B cell (primary cell): ENCODE data around the gene SBK2. TPM values are rescaled to one million over a fixed set of nuclear protein-coding genes. Genes with fewer than 3 reads are reported as not detected.

Experiments used
- ATAC-seq: fragments of 200-7000 bp; cut with Tn5 transposase; one replicate; pipeline ENCODE4 v1.10.0; 2021; ENCODE audit warnings: low read depth, mild to moderate bottlenecking, moderate number of reproducible peaks, moderate library complexity
- CTCF ChIA-PET: fragments of 350-600 bp; sonication (Branson Sonifier 250); formaldehyde crosslinking; loops from one replicate; lab custom pipeline; 2021; ENCODE audit warnings: antibody characterized with exemption, inconsistent platforms; lab: Charles Lee
- POLR2A ChIA-PET: fragments of 350-600 bp; sonication (Branson Sonifier 250); formaldehyde crosslinking; loops from one replicate; lab custom pipeline; 2021; ENCODE audit warnings: antibody characterized with exemption; lab: Charles Lee
- DNase-seq: peaks from one replicate; pipeline ENCODE4 v3.0.0; 2013
- H2AFZ ChIP-seq: 2 replicates; pipeline ENCODE4 v1.6.1; 2012; ENCODE audit warnings: mild to moderate bottlenecking, low read depth, low read length; ENCODE audit not compliant: insufficient read depth, poor library complexity, severe bottlenecking
- H3K27ac ChIP-seq, 2 donors: 1 replicate in 1 of 2; 2 replicates in 1 of 2; pipeline ENCODE4 v1.5.1; 2012 to 2013; ENCODE audit warnings: low read length in 2 of 2, mild to moderate bottlenecking in 2 of 2, moderate library complexity in 1 of 2
- H3K27me3 ChIP-seq, 4 experiments: fragments of 200-600 bp in 1 of 4; sonication (generic) in 1 of 4; replicated peaks in 1 of 4; 1 replicate in 2 of 4; 2 replicates in 2 of 4; pipeline versions ENCODE4 v1.6.1 to v1.7.0; 2013 to 2016; ENCODE audit warnings: low read length in 3 of 4, mild to moderate bottlenecking in 2 of 4, mixed read lengths in 1 of 4, moderate library complexity in 1 of 4; ENCODE audit not compliant: insufficient read depth in 4 of 4, control insufficient read depth in 3 of 4; ENCODE audit errors: control extremely low read depth in 1 of 4
- H3K36me3 ChIP-seq, 2 experiments: replicated peaks in 1 of 2; 1 replicate in 1 of 2; 2 replicates in 1 of 2; pipeline versions ENCODE4 v1.6.1 to v1.7.1; 2013; ENCODE audit warnings: low read length in 1 of 2; ENCODE audit not compliant: insufficient read depth in 2 of 2, control insufficient read depth in 1 of 2; ENCODE audit errors: control extremely low read depth in 1 of 2, extremely low read depth in 1 of 2
- H3K4me1 ChIP-seq, 2 donors: fragments of 200-600 bp in 1 of 2; sonication (generic) in 1 of 2; 1 replicate in 1 of 2; 2 replicates in 1 of 2; pipeline versions ENCODE4 v1.5.1 to v1.6.1; 2013 to 2017; ENCODE audit warnings: low read length in 2 of 2; ENCODE audit not compliant: control insufficient read depth in 2 of 2, insufficient read depth in 2 of 2
- H3K4me2 ChIP-seq: replicated peaks from 2 replicates; pipeline ENCODE3; 2012; ENCODE audit warnings: mild to moderate bottlenecking, low read depth, low read length; ENCODE audit not compliant: poor library complexity, severe bottlenecking
- H3K4me3 ChIP-seq, 5 experiments: fragments of 200-600 bp in 1 of 5; sonication (generic) in 1 of 5; 1 replicate in 3 of 5; 2 replicates in 2 of 5; pipeline versions ENCODE4 v1.5.1 to v1.7.0; 2011 to 2016; ENCODE audit warnings: low read length in 4 of 5, mild to moderate bottlenecking in 4 of 5, low read depth in 2 of 5, control low read depth in 1 of 5, moderate library complexity in 1 of 5; ENCODE audit not compliant: insufficient read depth in 1 of 5; ENCODE audit errors: control extremely low read depth in 1 of 5, extremely low read depth in 1 of 5
- H3K79me2 ChIP-seq: fragments of 200-600 bp; sonication (generic); one replicate; pipeline ENCODE4 v1.6.0; 2016; ENCODE audit warnings: low read length; ENCODE audit not compliant: control insufficient read depth, insufficient read depth
- H3K9ac ChIP-seq: fragments of 200-600 bp; sonication (generic); 2 replicates; pipeline ENCODE4 v1.6.1; 2017; ENCODE audit warnings: mild to moderate bottlenecking, low read length, moderate library complexity
- H3K9me3 ChIP-seq, 3 donors: one replicate each; pipeline versions ENCODE4 v1.6.1 to v1.7.1; 2013; ENCODE audit warnings: low read length in 2 of 3; ENCODE audit not compliant: control insufficient read depth in 2 of 3, insufficient read depth in 1 of 3; ENCODE audit errors: control extremely low read depth in 1 of 3
- H4K20me1 ChIP-seq: 2 replicates; pipeline ENCODE4 v1.6.0; 2012; ENCODE audit warnings: mild to moderate bottlenecking, low read length; ENCODE audit not compliant: insufficient read depth, control insufficient read depth, poor library complexity, severe bottlenecking
- H3K27ac Mint-ChIP-seq: one replicate; pipeline ENCODE4 v1.8.0; 2021; ENCODE audit warnings: mixed read lengths
- H3K27me3 Mint-ChIP-seq: one replicate; pipeline ENCODE4 v1.8.0; 2021; ENCODE audit warnings: mixed read lengths
- H3K4me1 Mint-ChIP-seq: one replicate; pipeline ENCODE4 v1.8.0; 2021; ENCODE audit warnings: mixed read lengths
- H3K4me3 Mint-ChIP-seq: one replicate; pipeline ENCODE4 v1.8.0; 2021; ENCODE audit warnings: mixed read lengths
- H3K9me3 Mint-ChIP-seq: one replicate; pipeline ENCODE4 v1.8.0; 2022; ENCODE audit warnings: mixed read lengths; ENCODE audit not compliant: insufficient read depth
- EZH2 ChIP-seq: IDR thresholded peaks from 2 replicates; pipeline ENCODE4 v1.6.1; 2012; ENCODE audit warnings: borderline replicate concordance, low read depth, mild to moderate bottlenecking, moderate library complexity, low read length; ENCODE audit not compliant: insufficient read depth, poor library complexity, severe bottlenecking
- WGBS: methylation state at CpG from one replicate; pipeline ENCODE4 v1.1.5; 2013; ENCODE audit warnings: missing lambda C conversion rate; ENCODE audit not compliant: insufficient coverage; 5-methylcytosine and 5-hydroxymethylcytosine counted together
- intact Hi-C: fragments of 100-400 bp; cut with micrococcal nuclease; formaldehyde crosslinking; loops from one replicate; pipeline ENCODE4 v1.10.0; 2022
- polyA plus RNA-seq: library from polyadenylated mRNA; depleted of rRNA; stranded (reverse); fragments of >200 nt; gene quantifications from 2 replicates; pipeline ENCODE4 v1.2.3, GENCODE V29; 2012
- total RNA-seq, 2 donors: library from RNA; stranded (reverse); fragments of 120-200 nt in 1 of 2; gene quantifications; 1 replicate in 1 of 2; 2 replicates in 1 of 2; pipeline versions ENCODE4 v1.2.3 to v1.2.4, GENCODE V29; 2013 to 2022
- TF ChIP-seq, protein P1 (sequence below): fragments of 200-600 bp; IDR thresholded peaks from one replicate; pipeline ENCODE4 v1.8.0; 2022; ENCODE audit warnings: antibody characterized with exemption, mild to moderate bottlenecking

The SBK2 gene
- total and polyA plus RNA-seq, 2 donors (not counting 1 experiment from before 2014, with no cell fraction given) = not detected

GRCh38 chr19:55525289-55526101 lies 11.4 kb downstream of the SBK2 start:
- no peak for ATAC-seq
- no peaks in the 10 kb centered on the region for H3K36me3 ChIP-seq
- H3K4me2 ChIP-seq = no peak overlapping the region
- no peak overlapping the region for H3K27ac ChIP-seq
- H3K27me3 Mint-ChIP-seq = peaks cover 10% of the 10 kb centered on the region
- H3K4me3 Mint-ChIP-seq = no peak overlapping the region
- no peaks in the 10 kb centered on the region for H4K20me1 ChIP-seq
- H3K27ac Mint-ChIP-seq = no peak overlapping the region
- POLR2A ChIA-PET = no interaction called here
- no peaks in the 10 kb centered on the region for H3K4me1 ChIP-seq
- no peaks in the 10 kb centered on the region for H3K4me1 Mint-ChIP-seq
- TF ChIP-seq, protein P1, sequence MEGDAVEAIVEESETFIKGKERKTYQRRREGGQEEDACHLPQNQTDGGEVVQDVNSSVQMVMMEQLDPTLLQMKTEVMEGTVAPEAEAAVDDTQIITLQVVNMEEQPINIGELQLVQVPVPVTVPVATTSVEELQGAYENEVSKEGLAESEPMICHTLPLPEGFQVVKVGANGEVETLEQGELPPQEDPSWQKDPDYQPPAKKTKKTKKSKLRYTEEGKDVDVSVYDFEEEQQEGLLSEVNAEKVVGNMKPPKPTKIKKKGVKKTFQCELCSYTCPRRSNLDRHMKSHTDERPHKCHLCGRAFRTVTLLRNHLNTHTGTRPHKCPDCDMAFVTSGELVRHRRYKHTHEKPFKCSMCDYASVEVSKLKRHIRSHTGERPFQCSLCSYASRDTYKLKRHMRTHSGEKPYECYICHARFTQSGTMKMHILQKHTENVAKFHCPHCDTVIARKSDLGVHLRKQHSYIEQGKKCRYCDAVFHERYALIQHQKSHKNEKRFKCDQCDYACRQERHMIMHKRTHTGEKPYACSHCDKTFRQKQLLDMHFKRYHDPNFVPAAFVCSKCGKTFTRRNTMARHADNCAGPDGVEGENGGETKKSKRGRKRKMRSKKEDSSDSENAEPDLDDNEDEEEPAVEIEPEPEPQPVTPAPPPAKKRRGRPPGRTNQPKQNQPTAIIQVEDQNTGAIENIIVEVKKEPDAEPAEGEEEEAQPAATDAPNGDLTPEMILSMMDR = no peak
- no peak for TF ChIP-seq EZH2
- H2AFZ ChIP-seq = no peak overlapping the region
- no peaks in the 10 kb centered on the region for H3K9me3 Mint-ChIP-seq
- intact Hi-C loops = no loop called here
- no peak overlapping the region for H3K9ac ChIP-seq
- no peak for DNase-seq
- H3K27me3 ChIP-seq = no peaks in the 10 kb centered on the region
- H3K79me2 ChIP-seq = no peaks in the 10 kb centered on the region
- H3K9me3 ChIP-seq = peaks cover 0 to 4% (median 0%) of the 10 kb centered on the region in 3 donors
- H3K4me3 ChIP-seq = no peak overlapping the region
- CTCF ChIA-PET = no interaction called here
- 86% methylated on average over 25 of the region's 29 CpGs for WGBS

GRCh38 chr19:55520691-55521292 lies 16.1 kb downstream of the SBK2 start:
- Histone ChIP-seq H3K79me2 (no peaks in the 10 kb centered on the region), H3K9ac (no peak overlapping the region), H3K4me2 (no peak overlapping the region), H3K27ac (no peak overlapping the region), H3K9me3 (peaks cover 0 to 4% (median 0%) of the 10 kb centered on the region in 3 donors), H3K4me3 (no peak overlapping the region), H3K4me1 (peaks cover 4 to 11% of the 10 kb centered on the region in 2 donors), H4K20me1 (no peaks in the 10 kb centered on the region), H3K36me3 (no peaks in the 10 kb centered on the region), H2AFZ (no peak overlapping the region), H3K27me3 (no peaks in the 10 kb centered on the region)
- H3K9me3 Mint-ChIP-seq = no peaks in the 10 kb centered on the region
- H3K4me3 Mint-ChIP-seq = no peak overlapping the region
- ATAC-seq = no peak
- ChIA-PET POLR2A (no interaction called here), CTCF (interaction anchor here (1.1 to 1.2 kb wide), 2 partner anchors 111 to 112 kb away, joined by 4 to 11 read pairs; no protein-coding TSS in a partner anchor)
- intact Hi-C loops = no loop called here
- TF ChIP-seq, protein P1 = no peak
- no peak for DNase-seq
- H3K4me1 Mint-ChIP-seq = peaks cover 9% of the 10 kb centered on the region
- 91% methylated on average over 12 of the region's 14 CpGs for WGBS
- H3K27ac Mint-ChIP-seq = no peak overlapping the region
- H3K27me3 Mint-ChIP-seq = peaks cover 10% of the 10 kb centered on the region
